ENCODE data around the gene ATP2B2. TPM values are rescaled to one million over a fixed set of nuclear protein-coding genes. Genes with fewer than 3 reads are reported as not detected.

The ATP2B2 gene
- total and polyA plus RNA-seq, 9 of the 15 experiments (the other 6 are each of a cell fraction or from before 2014, with no cell fraction given) = 0.06 TPM; not detected in 8

DNA sequence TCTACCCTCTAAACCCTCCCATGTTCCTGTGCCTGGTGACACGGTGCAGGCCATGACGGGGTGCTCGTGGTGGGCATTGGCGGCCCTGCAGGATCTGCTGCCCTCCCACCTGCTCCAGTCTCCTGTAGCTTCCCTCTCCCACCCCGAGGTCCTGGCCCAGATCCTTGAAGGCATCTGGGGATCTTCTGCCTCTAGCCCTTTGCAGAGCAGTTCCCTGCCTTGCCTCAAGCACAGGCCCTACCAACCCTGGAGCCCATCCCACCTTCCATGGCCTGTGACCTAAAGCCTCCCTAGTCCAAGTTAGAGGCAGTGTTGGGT, 157.0 kb downstream of the ATP2B2 start:
- 0% methylated on average over 5 of the region's 5 CpGs for WGBS (ENCODE audit: insufficient coverage, low coverage, missing lambda C conversion rate)
- no TSS peak for BruUV-seq (replicated peaks)
- no peak overlapping the region for H3K4me3 ChIP-seq
- intact Hi-C loops (cut with micrococcal nuclease) (no loop called here), in situ Hi-C loops (cut with MboI) (no loop called here)
- no peaks in the 10 kb centered on the region for H3K9me1 ChIP-seq (ENCODE audit: control insufficient read depth, insufficient read depth, low read length)
- FAIRE-seq = no peak
- no peaks in the 10 kb centered on the region for H3K36me3 ChIP-seq (ENCODE audit: control insufficient read depth, insufficient read depth, low read length)
- H3K79me2 ChIP-seq (ENCODE audit: control insufficient read depth, insufficient read depth, low read length) = no peaks in the 10 kb centered on the region
- ChIA-PET POLR2A (interaction anchor here (0.6 kb wide), 1 partner anchor 31 kb away, joined by 4 read pairs; no protein-coding TSS in a partner anchor), CTCF (ENCODE audit: low intra/inter-chr PET ratio) (no interaction called here)
- H3K27ac ChIP-seq (ENCODE audit: extremely low read depth, low read depth, low read length) = no peak overlapping the region
- DNase-seq (ENCODE audit: extremely low read depth in 1 of 4, low spot score in 3 of 4) = no peak
- H3K9me3 ChIP-seq (replicated peaks; ENCODE audit: control insufficient read depth, insufficient read depth, low read depth, low read length) = no peaks in the 10 kb centered on the region
- H3K27me3 ChIP-seq (ENCODE audit: control insufficient read depth in 2 of 2, insufficient read depth in 2 of 2, low read length in 2 of 2) = peaks cover 25 to 76% of the 10 kb centered on the region in 2 experiments; a peak in 4 of 5 replicates
- H2AFZ ChIP-seq (ENCODE audit: low read depth, low read length) = no peak overlapping the region
- no peak for ATAC-seq
- peaks cover 33% of the 10 kb centered on the region for H4K20me1 ChIP-seq (replicated peaks; ENCODE audit: control insufficient read depth, insufficient read depth, low read length)
- H3K9ac ChIP-seq (ENCODE audit: insufficient read depth in 1 of 2, low read depth in 2 of 2, low read length in 2 of 2) = no peak overlapping the region
- H3K4me2 ChIP-seq (ENCODE audit: insufficient read depth, low read length) = no peak overlapping the region
- H3K4me1 ChIP-seq (replicated peaks in 1 of 2; ENCODE audit: control insufficient read depth in 2 of 2, insufficient read depth in 2 of 2, low read length in 2 of 2) = peaks cover 0 to 10% of the 10 kb centered on the region in 2 experiments; a peak in 1 of 5 replicates
- TF ChIP-seq, protein P1, sequence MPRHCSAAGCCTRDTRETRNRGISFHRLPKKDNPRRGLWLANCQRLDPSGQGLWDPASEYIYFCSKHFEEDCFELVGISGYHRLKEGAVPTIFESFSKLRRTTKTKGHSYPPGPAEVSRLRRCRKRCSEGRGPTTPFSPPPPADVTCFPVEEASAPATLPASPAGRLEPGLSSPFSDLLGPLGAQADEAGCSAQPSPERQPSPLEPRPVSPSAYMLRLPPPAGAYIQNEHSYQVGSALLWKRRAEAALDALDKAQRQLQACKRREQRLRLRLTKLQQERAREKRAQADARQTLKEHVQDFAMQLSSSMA (CRISPR knock-in tag; IDR thresholded peaks at IDR 0.05) = no peak
- TF ChIP-seq ZMIZ1 (IDR thresholded peaks at IDR 0.05; ENCODE audit: low read depth in 2 of 2, low read length in 2 of 2) = no peak
- no peak for TF ChIP-seq ZC3H11A (IDR thresholded peaks at IDR 0.05; ENCODE audit: low read depth, low read length)
- TF ChIP-seq ZNF518B (CRISPR knock-in tag; IDR thresholded peaks at IDR 0.05) = no peak
- no peak for TF ChIP-seq HNRNPUL1 (IDR thresholded peaks at IDR 0.05; ENCODE audit: low read length)
- TF ChIP-seq ZBTB11 (CRISPR knock-in tag; IDR thresholded peaks at IDR 0.05) = no peak
- no peak for TF ChIP-seq ETV6 (IDR thresholded peaks at IDR 0.05; ENCODE audit: borderline replicate concordance in 1 of 2, low read depth in 2 of 2, low read length in 1 of 2)
- no peak for TF ChIP-seq ETV6 (CRISPR knock-in tag; IDR thresholded peaks at IDR 0.05; ENCODE audit: borderline replicate concordance)
